Progenitor cell of endocrine pancreas (in vitro differentiated cells): ENCODE data around the gene TMEM138. TPM values are rescaled to one million over a fixed set of nuclear protein-coding genes. Genes with fewer than 3 reads are reported as not detected.

Source experiments
- DNase-seq: peaks from one replicate; pipeline ENCODE4 v3.0.0; 2021; ENCODE audit warnings: low spot score; ENCODE audit not compliant: unreplicated experiment
- H3K27ac Mint-ChIP-seq: 2 replicates; pipeline ENCODE4 v1.8.0; 2021; ENCODE audit warnings: mild to moderate bottlenecking, moderate library complexity, mixed read lengths
- H3K27me3 Mint-ChIP-seq: 2 replicates; pipeline ENCODE4 v1.8.0; 2021; ENCODE audit warnings: mixed read lengths
- H3K36me3 Mint-ChIP-seq: 2 replicates; pipeline ENCODE4 v1.8.0; 2022; ENCODE audit warnings: mixed read lengths; ENCODE audit not compliant: insufficient read depth
- H3K4me1 Mint-ChIP-seq: 2 replicates; pipeline ENCODE4 v1.8.0; 2021; ENCODE audit warnings: low read depth, mixed read lengths
- H3K4me3 Mint-ChIP-seq: 2 replicates; pipeline ENCODE4 v1.8.0; 2021; ENCODE audit warnings: low read depth, mild to moderate bottlenecking, moderate library complexity, mixed read lengths
- H3K9me3 Mint-ChIP-seq: 2 replicates; pipeline ENCODE4 v1.8.0; 2021; ENCODE audit warnings: low read depth, mixed read lengths
- total RNA-seq: library from RNA; stranded (reverse); gene quantifications from 2 replicates; pipeline ENCODE4 v1.2.1, GENCODE V29; 2021
- TF ChIP-seq, protein P1 (sequence below): fragments of 200-600 bp; sonication (generic); IDR thresholded peaks from one replicate; pipeline ENCODE4 v1.5.0; 2021; ENCODE audit warnings: antibody characterized with exemption, mild to moderate bottlenecking; ENCODE audit not compliant: unreplicated experiment

The TMEM138 gene
- total RNA-seq, 1 donor from 2014 or later = 46.7 TPM

GRCh38 chr11:61411589-61411988, 49.4 kb downstream of the TMEM138 start:
- no peak overlapping the region for H3K27ac Mint-ChIP-seq
- H3K27me3 Mint-ChIP-seq = no peaks in the 10 kb centered on the region
- peaks cover 29% of the 10 kb centered on the region for H3K36me3 Mint-ChIP-seq
- H3K9me3 Mint-ChIP-seq = no peaks in the 10 kb centered on the region
- TF ChIP-seq, protein P1, sequence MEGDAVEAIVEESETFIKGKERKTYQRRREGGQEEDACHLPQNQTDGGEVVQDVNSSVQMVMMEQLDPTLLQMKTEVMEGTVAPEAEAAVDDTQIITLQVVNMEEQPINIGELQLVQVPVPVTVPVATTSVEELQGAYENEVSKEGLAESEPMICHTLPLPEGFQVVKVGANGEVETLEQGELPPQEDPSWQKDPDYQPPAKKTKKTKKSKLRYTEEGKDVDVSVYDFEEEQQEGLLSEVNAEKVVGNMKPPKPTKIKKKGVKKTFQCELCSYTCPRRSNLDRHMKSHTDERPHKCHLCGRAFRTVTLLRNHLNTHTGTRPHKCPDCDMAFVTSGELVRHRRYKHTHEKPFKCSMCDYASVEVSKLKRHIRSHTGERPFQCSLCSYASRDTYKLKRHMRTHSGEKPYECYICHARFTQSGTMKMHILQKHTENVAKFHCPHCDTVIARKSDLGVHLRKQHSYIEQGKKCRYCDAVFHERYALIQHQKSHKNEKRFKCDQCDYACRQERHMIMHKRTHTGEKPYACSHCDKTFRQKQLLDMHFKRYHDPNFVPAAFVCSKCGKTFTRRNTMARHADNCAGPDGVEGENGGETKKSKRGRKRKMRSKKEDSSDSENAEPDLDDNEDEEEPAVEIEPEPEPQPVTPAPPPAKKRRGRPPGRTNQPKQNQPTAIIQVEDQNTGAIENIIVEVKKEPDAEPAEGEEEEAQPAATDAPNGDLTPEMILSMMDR = no peak
- no peaks in the 10 kb centered on the region for H3K4me1 Mint-ChIP-seq
- no peak for DNase-seq
- no peak overlapping the region for H3K4me3 Mint-ChIP-seq

DNA sequence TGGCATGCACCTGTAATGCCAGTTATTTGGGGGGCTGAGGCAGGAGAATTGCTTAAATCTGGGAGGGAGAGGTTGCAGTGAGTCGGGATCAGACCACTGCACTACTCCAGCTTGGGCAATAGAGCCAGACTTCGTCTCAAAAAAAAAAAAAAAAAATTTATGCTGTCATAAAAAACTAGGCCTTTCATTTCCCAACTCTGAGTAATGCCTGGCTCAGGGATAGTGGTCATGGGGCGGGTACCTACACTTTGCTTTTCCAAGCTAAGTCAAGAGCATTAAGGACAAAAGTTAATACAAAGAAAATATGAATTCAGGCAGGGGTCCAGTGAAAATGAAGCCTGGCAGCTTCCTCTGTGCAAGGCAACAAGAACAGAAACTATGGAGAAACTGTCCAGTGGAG, 51.3 kb downstream of the TMEM138 start:
- TF ChIP-seq, protein P1 = no peak
- H3K9me3 Mint-ChIP-seq = no peaks in the 10 kb centered on the region
- no peak for DNase-seq
- H3K27me3 Mint-ChIP-seq = no peaks in the 10 kb centered on the region
- H3K27ac Mint-ChIP-seq = no peak overlapping the region
- no peak overlapping the region for H3K4me3 Mint-ChIP-seq
- H3K4me1 Mint-ChIP-seq = no peaks in the 10 kb centered on the region
- peaks cover 33% of the 10 kb centered on the region for H3K36me3 Mint-ChIP-seq

DNA sequence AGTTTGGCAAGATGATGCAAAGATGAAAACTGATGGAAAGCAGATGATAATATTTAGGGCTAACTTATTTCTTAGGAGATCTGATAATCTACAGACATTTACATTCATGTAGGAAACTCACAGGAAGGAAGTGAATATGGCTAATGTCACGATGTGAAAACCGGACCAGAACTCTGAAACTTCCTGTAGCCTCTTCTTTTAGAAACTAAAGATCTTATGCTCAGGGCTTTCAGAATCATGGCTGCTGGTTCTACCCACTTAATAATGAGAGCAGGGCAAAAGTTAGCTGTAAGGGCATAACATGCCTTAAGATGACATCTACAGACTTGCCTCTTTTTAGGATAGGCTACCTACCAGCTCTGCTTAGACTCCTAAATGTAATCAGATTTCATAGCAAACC, 52.4 kb downstream of the TMEM138 start:
- DNase-seq = no peak
- Mint-ChIP-seq H3K4me3 (no peak overlapping the region), H3K36me3 (peaks cover 33% of the 10 kb centered on the region), H3K27ac (no peak overlapping the region), H3K9me3 (no peaks in the 10 kb centered on the region), H3K27me3 (no peaks in the 10 kb centered on the region), H3K4me1 (no peaks in the 10 kb centered on the region)
- TF ChIP-seq, protein P1 = no peak

DNA sequence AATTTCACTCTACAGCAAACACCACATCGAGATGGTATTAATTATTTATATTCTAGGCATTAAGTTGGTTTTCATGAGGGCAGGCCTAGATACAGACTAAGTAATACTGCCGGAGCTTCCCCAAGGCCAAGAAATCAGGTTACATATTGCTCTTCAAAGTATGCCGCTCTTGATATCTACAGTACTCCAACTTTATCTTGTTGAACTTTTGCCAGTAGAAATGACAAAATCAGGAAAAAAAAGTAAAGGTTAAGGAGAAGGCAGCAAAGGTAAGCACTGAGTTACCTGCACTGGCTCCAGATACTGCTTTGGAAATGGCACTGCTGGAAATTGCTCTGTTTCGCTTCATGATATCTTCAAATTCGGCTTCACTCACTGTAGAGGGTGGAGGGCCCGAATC, 53.2 kb downstream of the TMEM138 start:
- Mint-ChIP-seq H3K4me3 (no peak overlapping the region), H3K36me3 (peaks cover 37% of the 10 kb centered on the region), H3K27ac (no peak overlapping the region), H3K4me1 (no peaks in the 10 kb centered on the region), H3K9me3 (no peaks in the 10 kb centered on the region), H3K27me3 (no peaks in the 10 kb centered on the region)
- no peak for DNase-seq
- TF ChIP-seq, protein P1 = no peak

DNA sequence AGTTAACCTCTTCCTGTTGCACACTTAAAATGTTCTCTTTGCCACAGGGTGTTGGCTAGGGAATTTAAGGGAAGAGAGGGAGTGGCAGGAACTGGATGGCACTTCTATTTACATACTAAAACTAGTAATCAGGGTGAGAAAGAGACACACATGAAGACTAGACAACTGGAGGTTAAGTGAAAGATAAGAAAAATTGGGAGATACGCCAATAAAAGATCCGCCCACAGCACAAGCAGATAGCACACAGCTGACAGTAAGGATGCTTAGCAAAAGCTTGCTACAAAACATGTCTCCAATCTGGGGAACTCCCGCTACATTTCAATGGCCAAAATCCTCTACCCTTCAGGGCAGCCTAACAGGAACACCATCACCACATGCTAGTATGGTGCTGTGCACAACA, 54.8 kb downstream of the TMEM138 start:
- no peak overlapping the region for H3K4me3 Mint-ChIP-seq
- H3K27me3 Mint-ChIP-seq = no peaks in the 10 kb centered on the region
- peaks cover 36% of the 10 kb centered on the region for H3K36me3 Mint-ChIP-seq
- H3K9me3 Mint-ChIP-seq = no peaks in the 10 kb centered on the region
- no peak for DNase-seq
- H3K4me1 Mint-ChIP-seq = no peaks in the 10 kb centered on the region
- H3K27ac Mint-ChIP-seq = no peak overlapping the region
- TF ChIP-seq, protein P1 = no peak
